ENCODE results near the gene SLC9A1.

DNA sequence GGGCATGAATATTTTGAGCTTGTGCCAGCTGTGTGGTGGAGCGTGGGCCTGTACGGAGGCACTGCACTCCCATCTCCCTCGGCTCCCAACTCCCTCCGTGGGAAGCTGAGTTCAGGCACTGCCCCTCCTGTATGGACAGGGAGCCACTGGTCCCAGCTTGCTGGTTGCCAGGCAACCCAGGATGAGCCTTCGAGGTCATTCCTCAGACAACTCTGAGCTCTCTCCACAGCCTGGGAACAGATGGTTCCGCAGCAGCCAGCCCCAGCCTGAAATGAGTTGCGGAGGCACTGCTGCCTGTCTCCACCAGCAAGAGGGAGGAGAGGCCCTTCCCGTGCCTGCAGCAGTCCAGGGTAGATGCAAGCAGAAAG is 83.9 kb downstream of the SLC9A1 start:
- no peak for TF ChIP-seq EP300 (IDR thresholded peaks at IDR 0.05)
- TF ChIP-seq, protein P1, sequence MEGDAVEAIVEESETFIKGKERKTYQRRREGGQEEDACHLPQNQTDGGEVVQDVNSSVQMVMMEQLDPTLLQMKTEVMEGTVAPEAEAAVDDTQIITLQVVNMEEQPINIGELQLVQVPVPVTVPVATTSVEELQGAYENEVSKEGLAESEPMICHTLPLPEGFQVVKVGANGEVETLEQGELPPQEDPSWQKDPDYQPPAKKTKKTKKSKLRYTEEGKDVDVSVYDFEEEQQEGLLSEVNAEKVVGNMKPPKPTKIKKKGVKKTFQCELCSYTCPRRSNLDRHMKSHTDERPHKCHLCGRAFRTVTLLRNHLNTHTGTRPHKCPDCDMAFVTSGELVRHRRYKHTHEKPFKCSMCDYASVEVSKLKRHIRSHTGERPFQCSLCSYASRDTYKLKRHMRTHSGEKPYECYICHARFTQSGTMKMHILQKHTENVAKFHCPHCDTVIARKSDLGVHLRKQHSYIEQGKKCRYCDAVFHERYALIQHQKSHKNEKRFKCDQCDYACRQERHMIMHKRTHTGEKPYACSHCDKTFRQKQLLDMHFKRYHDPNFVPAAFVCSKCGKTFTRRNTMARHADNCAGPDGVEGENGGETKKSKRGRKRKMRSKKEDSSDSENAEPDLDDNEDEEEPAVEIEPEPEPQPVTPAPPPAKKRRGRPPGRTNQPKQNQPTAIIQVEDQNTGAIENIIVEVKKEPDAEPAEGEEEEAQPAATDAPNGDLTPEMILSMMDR (IDR thresholded peaks at IDR 0.05), result no peak
